ENCODE results near the gene DISC1. TPM values are rescaled to one million over a fixed set of nuclear protein-coding genes. Genes with fewer than 3 reads are reported as not detected.
"Not testable (repeated sequence)": the region's sequence is repeated elsewhere in the genome, so short reads cannot be mapped to it uniquely, and the experiment has no call there.

Gene DISC1
- polyA plus RNA-seq, 1 donor: 5.4 TPM

DNA sequence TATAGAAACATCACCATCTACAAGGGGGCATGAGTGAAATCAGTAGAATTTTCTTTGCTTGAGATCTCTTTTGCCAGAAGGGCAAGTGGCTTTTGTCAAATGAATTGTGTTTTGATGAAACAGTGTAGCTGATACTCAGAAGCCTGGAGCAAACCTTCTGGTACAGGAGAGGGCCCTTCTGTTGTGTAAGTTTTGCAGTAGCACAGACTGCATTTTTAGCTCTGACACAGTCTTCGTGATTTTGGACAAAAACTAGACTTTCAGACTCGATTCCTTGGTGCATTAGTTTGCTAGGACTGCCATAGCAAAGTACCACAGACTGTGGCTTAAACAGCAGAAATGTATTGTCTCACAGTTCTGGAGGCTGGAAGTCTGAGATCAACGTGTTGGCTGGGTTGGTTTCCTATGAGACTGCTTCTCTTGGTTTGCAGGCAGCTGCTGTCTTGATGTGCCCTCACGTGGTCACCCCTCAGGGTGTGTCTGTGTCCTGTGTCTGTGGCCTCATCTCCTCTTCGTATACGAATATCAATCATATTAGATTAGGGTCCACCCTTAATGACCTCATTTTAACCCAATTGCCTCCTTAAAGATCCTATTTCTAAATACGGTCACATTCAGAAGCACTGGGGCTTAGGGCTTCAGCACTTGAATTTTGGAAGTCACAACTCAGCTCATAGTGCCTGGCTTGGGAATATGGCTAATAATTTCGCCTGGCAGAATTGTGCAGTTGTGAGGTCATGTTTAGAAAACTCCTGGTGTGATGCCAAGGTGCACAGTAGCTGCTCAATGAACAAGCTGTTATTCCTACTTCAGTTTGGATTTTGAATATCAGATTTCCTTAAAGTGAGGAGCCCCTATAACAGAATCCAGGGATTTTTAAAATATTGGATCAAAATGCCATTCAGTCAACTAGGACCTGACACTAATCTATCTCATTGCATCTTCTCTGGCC lies 21.2 kb upstream of the DISC1 start:
- DNase-seq: no peak

DNA sequence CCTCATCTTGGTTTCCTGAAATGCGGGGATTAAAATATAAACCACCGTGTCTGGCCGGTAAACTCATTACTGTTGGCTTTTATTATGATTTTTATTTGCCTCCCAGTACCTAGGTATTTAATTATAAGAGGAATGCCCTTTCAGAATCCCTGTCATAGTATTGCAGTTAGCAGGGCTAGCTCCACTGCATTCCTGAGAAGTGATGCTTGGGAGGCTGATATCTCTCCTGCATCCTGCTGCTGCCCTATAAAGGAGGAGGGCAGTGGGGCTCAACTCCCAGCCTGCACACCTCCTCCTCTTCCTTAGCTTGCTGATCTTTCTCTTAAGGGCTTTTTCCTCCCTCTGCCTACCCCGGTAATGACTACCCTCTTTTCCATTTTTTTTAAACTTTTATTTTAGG lies 19.9 kb upstream of the DISC1 start:
- no peak for DNase-seq

DNA sequence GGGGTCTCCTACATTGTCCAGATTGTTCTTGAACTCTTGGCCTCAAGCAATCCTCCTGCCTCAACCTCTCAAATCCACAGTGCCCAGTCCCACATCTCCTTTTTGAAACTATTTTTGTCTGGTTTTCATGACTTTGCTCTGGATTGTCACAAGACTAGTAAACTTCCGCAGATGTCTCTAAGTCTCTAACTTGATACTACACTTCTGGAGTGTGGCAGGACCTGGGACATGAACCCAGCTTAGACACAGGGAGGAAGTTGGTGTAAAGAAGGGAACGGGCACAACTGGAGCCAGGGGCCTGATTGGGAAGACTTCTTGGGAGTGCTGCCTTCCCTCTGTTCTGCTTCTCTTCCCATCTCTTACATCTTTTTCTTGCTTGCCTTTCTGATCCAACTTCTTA lies 16.2 kb upstream of the DISC1 start:
- no peak for DNase-seq

DNA sequence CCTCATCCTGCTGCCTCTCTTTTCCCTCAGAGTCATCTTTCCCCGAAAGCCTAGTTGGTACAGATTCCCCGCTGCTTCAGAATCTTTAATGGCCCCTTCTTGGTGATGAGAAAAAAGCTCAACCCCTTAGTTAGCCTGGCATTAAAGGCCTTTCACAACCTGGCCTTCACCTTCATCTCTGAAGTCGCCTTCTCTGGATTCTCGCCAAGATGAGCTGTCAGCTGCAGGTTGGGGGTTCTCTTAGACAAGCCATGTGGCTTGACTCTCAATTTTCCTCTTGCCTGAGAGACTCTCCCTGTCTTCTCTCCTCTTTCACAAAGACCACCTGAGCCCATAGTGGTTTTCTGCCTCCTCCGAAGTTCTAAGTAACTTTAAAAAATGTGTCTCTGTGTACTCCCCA lies 15.5 kb upstream of the DISC1 start:
- no peak for DNase-seq

DNA sequence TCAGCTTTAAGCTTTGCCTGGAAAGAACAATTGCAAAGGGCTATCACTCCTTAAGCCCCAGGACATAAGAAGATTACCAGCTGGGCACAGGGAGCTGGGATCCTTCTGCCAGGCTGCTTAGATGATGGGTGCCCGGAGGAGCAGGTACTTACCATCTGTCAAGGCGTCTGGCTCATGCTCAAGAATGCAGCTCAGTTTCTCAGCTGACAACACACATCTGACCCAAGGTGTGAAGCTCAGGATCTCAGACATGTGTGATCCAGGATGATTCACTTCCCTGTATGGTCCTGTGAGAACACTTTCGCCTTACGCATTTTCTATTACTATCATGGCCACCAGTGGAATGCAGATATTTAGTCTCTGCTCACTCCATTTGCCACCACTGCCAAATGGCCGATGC lies 14.7 kb upstream of the DISC1 start:
- DNase-seq: no peak

DNA sequence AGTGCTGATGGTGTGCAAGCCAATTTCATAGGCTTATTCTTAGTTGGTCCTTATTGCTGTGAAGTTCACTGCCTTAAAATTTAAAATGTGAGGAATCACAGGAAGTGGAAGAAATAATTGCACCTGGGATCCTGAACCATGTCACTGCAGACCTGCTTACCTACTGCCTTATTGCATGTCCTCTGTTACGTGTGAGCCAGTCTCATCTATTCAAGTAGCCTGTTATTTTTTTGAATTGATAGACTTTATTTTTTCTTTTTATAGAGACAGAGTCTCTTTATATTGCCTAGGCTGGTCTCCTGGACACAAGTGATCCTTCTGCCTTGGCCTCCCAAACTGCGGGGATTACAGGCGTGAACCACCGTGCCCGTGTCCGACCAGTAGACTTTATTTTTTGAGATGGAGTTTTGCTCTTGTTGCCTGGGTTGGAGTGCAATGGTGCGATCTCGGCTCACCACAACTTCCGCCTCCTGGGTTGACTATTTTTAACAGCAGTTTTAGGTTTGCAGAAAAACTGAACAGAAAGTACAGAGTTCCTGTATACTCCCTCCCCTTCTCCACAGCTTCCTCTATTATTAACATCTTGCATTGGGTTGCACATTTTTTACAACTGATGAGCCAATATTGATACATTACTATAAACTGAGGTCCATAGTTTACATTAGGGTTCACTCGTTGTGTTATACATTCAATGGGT lies 14.0 kb upstream of the DISC1 start:
- no peak for DNase-seq

DNA sequence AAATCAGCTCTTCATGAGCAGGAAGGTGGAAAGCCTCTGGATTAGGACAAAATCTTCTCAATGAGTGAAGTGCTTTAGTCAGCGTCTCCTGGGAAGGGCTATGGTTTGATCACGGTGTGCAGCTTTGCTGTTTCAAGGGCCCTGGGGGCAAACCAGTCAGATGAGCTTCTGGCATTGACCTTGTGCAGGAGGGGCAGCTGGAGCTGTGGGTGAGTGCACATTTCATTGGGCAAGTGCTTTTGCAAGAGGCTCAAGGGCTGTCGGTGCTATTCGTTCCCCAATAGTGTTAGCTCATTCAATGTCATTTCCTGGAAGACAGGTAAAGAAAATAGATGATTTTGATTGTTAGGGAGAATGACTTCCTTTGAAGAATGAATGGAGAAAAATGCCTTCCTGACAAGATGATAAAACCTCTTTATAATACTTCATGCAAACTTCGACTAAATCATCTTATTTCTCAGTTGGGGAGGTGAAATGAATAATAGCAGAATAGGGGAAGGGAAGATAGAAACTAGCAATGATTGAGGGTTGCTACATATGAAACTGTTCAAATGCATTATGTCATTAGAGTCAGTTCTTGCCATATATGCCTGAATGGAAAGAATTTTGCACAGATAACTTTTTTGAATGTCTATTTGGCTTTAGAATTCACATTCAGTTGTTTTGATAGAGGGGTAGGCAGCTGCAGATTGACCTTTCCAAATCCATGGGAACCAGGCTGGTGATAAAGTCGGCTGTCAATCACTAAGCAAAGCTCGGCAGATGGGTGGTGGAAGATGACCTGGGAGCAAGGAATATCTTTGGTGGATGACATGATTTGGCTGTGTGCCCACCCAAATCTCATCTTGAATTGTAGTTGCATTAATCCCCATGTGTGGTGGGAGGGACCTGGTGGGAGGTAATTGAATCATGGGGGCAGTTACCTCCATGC lies 12.9 kb upstream of the DISC1 start:
- no peak for DNase-seq

DNA sequence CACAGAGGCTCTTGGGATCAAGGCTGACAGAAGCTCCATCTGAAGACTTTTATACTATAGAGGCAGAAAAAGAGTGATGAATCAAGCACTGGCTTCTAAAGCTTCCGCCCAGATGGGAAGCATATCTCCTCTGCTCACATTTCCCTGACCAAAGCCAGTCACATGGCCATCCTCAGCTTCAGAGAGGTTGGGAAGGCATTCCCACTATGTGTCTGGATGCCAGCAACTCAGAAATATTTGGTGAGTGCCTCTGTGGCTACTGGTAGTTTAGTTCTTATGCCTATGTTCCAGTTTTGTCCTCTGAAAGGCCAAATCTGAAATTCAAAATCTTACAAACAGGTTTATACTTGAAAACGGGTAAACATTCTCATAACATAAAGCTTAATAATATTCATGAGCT lies 9.9 kb upstream of the DISC1 start:
- DNase-seq: no peak

DNA sequence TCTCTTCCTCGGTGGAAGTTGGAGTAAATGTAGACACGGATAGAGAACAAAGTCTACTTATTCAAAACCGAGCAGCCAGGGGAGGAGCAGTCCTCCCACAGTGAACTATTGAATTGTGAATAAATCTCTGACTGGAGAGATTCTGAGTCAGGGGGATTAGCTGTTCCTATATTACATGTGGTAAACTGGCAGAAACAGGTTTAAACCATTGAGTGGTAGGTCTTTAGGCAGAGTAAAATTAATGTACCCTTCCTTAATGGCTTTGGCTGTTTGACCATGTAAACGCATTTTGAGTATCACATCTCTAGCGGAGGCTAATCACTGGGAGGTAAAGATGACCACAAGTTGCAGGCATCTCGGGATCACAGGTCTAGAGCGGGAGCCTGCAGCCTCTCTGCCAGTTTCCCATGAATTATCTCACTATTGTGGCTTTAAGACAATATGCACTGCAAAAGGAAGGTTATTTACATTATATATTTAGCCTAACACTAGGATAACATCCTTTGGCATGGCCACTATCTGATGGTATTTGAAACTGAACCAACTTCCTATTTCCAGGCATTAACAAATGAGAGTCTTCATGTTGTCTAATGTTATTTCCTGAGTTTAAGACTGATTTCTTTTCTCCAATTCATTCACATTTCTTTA lies 7.9 kb upstream of the DISC1 start:
- no peak for DNase-seq

DNA sequence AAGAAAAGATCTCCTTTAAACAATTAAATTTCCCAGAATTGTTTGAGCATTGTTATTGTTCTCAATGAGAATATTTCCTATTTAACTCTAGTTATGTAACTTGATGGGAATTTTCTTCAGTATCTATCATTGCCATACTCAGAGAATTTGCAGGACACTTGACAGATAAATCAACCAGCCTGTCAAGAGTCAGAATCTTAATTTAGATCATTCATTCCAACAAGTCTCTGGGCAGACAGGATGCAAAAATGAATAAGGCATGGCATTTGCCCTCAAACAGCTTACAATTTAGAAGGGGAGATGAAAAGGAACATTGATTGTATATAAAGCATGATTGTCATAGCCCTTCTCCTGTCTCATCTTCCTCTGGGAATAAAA lies 7.3 kb upstream of the DISC1 start:
- DNase-seq: no peak

DNA sequence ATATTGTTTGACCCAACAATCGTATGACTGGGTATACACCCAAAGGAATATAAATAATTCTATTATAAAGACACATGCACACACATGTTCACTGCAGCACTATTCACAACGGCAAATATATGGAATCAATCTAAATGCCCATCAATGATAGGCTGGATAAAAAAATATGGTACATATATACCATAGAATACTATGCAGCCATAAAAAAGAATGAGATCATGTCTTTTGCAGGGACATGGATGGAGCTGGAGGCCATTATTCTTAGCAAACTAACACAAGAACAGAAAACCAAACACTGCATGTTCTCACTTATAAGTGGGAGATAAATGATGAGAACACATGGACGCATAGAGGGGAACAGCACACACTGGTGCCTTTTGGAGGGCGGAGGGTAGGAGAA lies 1.5 kb upstream of the DISC1 start:
- not testable (repeated sequence) for DNase-seq

DNA sequence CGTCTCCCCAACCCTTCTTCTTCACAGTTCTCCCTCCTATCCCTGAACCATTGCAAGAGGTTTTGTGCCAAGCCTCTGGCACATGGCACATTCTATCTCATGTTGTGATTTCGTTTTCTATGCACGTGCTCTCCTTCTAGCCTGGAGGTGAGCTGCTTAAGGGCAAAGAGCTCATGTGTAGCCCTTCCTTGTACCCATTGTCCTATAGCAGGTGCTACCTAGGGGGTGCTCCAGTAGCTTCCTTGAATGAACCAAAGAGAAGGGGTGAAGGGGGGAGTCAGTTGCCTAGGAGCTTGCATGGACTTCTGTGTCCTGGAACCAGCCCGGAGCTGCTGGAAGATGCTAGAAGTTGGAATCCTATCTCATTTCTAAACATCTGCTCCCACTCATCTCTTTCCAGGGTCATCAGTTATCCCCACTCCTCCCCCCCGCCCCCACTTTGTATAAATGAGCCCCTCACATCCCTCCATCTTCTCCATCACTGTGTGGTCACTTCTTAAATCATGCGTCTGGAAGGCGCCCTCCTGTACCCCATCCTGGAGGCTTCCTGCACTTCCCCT lies 535 bp upstream of the DISC1 start:
- no peak for DNase-seq

DNA sequence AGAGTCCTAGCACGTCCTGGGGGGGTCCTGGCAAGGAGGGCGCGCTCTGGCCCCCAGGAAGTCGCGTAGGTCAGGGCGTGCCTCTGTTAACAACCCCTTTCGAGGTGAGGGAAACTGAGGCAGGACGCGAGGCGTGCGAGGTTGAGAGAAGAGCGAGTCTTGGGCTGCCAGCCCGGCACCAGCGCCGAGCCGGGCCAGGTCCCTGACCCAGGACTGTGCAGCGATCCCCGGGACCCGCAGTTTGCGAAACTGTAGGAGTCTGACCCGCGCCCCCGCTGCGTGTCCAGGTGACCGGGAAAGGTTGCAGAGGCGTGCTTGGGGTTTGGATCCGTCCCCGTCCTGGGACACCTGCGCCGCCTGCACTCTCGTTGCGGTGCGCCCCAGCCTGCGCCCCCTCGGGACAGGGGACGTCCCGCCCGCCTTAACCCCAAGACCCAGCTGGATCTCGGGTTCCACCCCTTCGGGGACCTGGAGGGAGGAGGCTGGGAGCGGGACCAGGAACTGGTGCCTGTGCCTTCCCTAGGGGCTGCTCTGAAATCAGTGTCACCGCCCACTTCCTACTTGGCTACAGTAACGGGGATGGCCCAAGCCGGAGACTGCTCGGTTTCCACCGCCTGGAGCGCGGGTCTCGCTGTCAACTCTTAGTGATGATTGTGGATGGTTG lies 493 bp downstream of the DISC1 start:
- DNase-seq: no peak

DNA sequence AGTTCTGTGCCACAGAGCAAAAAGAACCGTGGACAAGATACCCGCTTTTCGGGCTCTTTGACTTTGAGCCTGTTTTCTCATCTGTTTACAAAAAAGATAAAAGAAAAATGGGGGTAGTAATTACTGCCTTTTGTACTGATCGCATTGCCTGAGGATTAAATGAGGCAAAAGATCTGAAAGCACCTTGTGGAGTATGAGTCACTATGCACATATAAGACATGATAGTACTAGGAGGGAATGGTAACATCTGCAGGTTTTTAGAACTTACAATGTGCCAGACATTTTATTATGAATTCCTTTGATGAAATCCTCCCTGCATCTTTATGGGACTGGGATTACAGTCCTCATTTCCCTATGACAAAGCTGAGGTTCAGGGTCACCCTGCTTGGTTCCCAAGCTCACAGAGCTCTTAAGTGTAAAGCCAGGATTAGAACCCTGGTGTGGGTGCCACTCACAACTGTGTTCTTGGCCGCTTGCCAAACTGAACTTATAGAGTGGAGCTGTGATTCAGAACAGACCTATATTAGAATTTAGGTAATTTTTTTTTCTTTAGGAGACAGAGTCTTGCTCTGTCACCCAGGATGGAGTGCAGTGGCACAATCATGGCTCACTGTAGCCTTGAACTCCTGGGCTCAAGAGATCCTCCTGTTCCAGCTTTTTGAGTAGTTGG lies 1.8 kb downstream of the DISC1 start:
- DNase-seq: no peak

DNA sequence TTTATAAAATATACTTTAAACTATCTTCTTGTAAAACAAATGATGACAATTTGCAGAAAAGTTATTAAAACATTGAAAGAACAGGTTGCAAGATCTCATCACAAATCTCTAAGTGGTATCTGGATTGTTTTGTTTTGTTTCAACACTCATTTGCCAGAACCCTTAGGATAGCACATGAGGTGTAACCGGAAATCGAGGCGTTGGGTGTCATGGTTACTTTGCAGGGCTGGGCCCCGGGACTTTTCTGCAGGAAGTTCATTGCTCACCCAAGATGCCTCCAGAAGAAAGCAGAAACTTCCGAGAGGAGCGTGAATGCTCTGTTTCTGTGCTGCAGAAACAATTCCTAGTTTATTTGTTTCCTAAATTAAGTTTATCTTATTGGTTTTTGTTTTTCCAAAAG lies 2.5 kb downstream of the DISC1 start:
- no peak for DNase-seq

DNA sequence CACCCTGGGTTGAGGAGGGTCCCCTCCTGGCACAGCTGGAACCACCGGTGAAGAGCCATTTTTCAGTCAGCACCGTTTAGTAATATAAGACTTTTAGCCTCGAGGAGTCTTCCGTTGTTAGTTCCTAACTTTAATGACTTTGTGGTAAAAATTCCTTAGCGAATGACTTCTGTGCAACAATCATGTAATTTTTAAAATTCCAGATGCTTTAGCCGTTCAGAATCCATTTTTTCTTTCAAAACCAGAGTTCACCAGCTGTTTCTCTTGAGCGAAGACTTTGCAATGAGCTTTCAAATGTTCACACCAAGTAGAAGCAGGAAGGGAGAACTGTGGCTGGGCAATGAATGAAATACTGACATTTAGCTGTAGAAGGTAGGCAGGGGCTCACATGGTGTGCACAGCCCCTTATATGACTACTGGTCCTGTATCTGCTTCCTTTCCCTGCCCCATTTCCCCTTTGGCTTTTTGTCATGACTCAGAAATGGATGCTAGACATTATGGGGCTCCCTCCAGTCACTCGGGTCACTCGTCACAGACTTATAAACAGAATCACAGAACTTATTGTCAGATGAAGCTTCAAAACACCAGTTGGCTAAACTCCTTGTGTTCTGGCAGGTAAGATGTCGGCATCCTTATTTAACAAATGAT lies 4.1 kb downstream of the DISC1 start:
- DNase-seq: no peak

DNA sequence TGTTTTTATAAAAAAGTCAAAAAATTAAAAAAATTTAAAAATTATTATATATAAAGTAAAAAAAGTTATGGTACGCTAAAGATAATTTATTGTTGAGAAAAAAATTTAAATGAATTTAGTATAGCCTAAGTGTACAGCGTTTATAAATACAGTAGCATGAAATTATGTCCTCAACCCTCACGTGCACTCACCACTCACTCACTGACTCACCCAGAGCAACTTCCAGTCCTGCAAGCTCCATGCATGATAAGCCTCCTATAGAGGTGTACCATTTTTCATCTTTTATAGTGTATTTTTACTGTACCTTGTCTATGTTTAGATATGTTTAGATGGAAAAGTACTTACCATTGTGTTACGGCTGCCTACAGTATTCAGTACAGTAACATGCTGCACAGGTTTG lies 5.1 kb downstream of the DISC1 start:
- no peak for DNase-seq

DNA sequence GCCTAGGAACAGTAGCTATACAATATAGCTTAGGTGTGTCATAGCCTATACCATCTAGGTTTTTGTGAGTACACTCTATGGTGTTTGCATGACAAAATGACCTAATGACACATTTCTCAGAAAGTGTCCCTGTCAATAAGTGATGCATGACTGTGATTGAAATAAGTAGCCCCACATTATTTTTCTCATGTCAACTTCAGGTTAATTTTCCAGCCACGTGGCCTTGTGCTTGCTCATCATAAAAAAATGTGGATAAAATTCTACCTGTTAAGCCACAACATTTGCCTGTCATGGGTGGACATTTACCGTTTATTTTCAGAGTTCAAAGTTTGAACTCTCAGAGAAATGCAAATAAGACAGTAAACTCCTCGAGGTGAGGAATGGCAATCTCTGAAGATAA lies 5.5 kb downstream of the DISC1 start:
- no peak for DNase-seq

DNA sequence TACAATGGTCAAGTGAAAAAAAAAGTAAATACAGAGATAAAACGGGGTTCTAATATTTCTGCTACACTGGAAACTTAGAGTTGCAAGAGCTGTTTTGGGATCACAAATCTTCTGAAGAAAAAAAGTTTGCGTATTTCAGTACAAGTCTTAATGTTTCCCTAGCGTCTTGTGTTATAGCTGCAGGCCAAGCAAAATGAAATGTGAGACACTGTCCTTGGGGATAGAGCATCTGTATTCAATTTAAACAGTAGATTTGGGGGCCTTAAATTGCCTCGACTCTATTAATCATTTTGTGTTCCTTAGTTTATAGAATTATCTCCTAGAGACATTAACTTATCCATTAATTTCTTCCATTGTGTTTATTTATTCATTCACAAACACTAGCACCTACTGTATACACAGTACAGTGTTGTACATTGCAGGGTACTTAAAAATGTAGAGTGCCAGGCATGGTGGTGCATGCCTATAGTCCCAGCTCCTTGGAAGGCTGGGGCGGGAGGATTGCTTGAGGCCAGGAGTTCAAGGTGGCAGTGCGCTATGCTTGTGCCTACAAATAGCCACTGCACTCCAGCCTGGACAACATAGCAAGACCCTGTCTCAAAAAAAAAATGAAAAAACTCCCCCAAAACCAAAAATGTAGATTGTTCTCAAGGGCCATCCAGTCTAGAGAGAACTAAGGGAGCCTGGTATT lies 7.9 kb downstream of the DISC1 start:
- DNase-seq: no peak
